Thyroid gland (tissue), 4 donors: Measurements from ENCODE around the gene NDUFV1.

ENCODE experiments used
- POLR2A ChIP-seq, 2 donors: fragments of 450-650 bp; IDR thresholded peaks; one replicate each; pipeline ENCODE4 v1.6.1; 2017; ENCODE audit warnings: antibody characterized with exemption in 2 of 2, mild to moderate bottlenecking in 2 of 2, moderate library complexity in 1 of 2
- TF ChIP-seq, protein P1 (sequence below), 6 experiments: fragments of 200-600 bp in 3 of 6; fragments of 450-650 bp in 3 of 6; sonication (generic) in 3 of 6; IDR thresholded peaks; one replicate each; pipeline ENCODE4 v1.5.1; 2016 to 2019; ENCODE audit warnings: antibody characterized with exemption in 6 of 6, mild to moderate bottlenecking in 2 of 6, inconsistent platforms in 1 of 6, moderate library complexity in 1 of 6

DNA sequence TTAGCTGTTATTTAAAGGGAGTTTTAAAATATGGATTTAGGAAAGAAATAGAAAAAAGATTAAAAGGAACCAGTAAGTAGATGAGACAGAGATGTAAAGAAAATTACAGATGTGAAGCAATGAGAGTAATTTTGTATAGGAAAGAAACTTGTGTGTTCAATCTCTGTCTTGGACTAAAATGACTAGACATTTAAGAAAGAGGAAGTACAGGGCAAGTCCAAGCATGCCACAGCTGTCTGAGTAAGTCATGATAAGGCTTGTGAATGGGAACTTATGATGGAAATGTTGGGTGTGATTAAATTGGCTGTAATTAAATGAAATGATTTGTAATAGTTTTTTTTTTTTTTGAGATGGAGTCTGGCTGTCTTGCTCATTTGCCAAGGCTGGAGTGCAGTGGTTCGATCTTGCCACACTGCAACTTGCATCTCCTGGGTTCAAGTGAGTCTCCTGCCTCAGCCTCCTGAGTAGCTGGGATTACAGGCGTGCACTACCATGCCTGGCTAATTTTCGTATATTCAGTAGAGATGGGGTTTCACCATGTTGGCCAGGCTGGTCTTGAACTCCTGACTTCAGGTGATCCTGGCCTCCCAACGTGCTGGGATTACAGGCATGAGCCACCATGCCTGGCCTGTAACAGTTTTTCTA lies 49.7 kb downstream of the NDUFV1 start:
- TF ChIP-seq POLR2A (IDR thresholded peaks at IDR 0.05), result no peak
- TF ChIP-seq, protein P1, sequence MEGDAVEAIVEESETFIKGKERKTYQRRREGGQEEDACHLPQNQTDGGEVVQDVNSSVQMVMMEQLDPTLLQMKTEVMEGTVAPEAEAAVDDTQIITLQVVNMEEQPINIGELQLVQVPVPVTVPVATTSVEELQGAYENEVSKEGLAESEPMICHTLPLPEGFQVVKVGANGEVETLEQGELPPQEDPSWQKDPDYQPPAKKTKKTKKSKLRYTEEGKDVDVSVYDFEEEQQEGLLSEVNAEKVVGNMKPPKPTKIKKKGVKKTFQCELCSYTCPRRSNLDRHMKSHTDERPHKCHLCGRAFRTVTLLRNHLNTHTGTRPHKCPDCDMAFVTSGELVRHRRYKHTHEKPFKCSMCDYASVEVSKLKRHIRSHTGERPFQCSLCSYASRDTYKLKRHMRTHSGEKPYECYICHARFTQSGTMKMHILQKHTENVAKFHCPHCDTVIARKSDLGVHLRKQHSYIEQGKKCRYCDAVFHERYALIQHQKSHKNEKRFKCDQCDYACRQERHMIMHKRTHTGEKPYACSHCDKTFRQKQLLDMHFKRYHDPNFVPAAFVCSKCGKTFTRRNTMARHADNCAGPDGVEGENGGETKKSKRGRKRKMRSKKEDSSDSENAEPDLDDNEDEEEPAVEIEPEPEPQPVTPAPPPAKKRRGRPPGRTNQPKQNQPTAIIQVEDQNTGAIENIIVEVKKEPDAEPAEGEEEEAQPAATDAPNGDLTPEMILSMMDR (IDR thresholded peaks at IDR 0.05), result no peak
